HepG2 (cell line): ENCODE measurements around the gene ALS2CL. TPM values are rescaled to one million over a fixed set of nuclear protein-coding genes. Genes with fewer than 3 reads are reported as not detected.

Experiments used
- ATAC-seq: fragments of 200-7000 bp; cut with Tn5 transposase; 3 replicates; pipeline ENCODE4 v1.9.1; 2020; ENCODE audit warnings: mild to moderate bottlenecking, moderate library complexity
- BruUV-seq: library from RNA; stranded (reverse); fragments of 400-500 nt; replicated peaks from 2 replicates; lab custom pipeline; 2021; lab: Mats Ljungman, UMichigan
- CTCF ChIA-PET: fragments of 300-600 bp; formaldehyde crosslinking; extraction: SDS; loops from one replicate; lab custom pipeline; 2021; ENCODE audit warnings: low total read pairs, inconsistent platforms, low intra/inter-chr PET ratio; lab: Yijun Ruan, JAX
- POLR2A ChIA-PET: fragments of 350-600 bp; sonication (Branson Sonifier 250); formaldehyde crosslinking; loops from one replicate; lab custom pipeline; 2020; ENCODE audit warnings: antibody characterized with exemption, inconsistent platforms; lab: Yijun Ruan, JAX
- DNase-seq: peaks from one replicate; pipeline ENCODE4 v3.0.0-alpha.2; 2015; ENCODE audit warnings: low spot score
- FAIRE-seq: peaks from 3 replicates; lab custom pipeline; 2011; peaks lifted over from hg19 to GRCh38; lab: Jason Lieb, UNC
- H2AFZ ChIP-seq: one replicate; pipeline ENCODE4 v1.6.1; 2011; ENCODE audit warnings: low read length, inconsistent platforms
- H3K27ac ChIP-seq: fragments of 300-600 bp; 3 replicates; pipeline ENCODE4 v1.8.0; 2011; ENCODE audit warnings: mixed run types, mild to moderate bottlenecking, mixed read lengths, low read length, inconsistent platforms; ENCODE audit not compliant: insufficient read depth; ENCODE audit errors: extremely low read length
- H3K27me3 ChIP-seq, 2 experiments: fragments of 200-600 bp in 1 of 2; 2 replicates in 1 of 2; 3 replicates in 1 of 2; pipeline versions ENCODE4 v1.6.0 to v1.8.0; 2011; ENCODE audit warnings: low read length in 2 of 2, mild to moderate bottlenecking in 2 of 2, moderate library complexity in 2 of 2, inconsistent platforms in 1 of 2; ENCODE audit not compliant: insufficient read depth in 2 of 2, control insufficient read depth in 1 of 2
- H3K36me3 ChIP-seq, 2 experiments: fragments of 200-600 bp in 1 of 2; replicated peaks in 1 of 2; 2 replicates in 1 of 2; 3 replicates in 1 of 2; pipeline versions ENCODE4 v1.5.1 to v1.8.0; 2011; ENCODE audit warnings: low read length in 2 of 2, inconsistent platforms in 1 of 2; ENCODE audit not compliant: insufficient read depth in 2 of 2, control insufficient read depth in 1 of 2
- H3K4me1 ChIP-seq: 2 replicates; pipeline ENCODE4 v1.5.1; 2012; ENCODE audit warnings: low read length, inconsistent platforms; ENCODE audit not compliant: insufficient read depth
- H3K4me2 ChIP-seq: 2 replicates; pipeline ENCODE4 v1.6.0; 2011; ENCODE audit warnings: low read depth, low read length, inconsistent platforms
- H3K4me3 ChIP-seq, 3 experiments: fragments of 200-600 bp in 1 of 3; sonication (generic), shearing (Covaris generic) in 1 of 3; replicated peaks in 1 of 3; 2 replicates each; pipeline ENCODE4 v1.5.1; 2011 to 2016; ENCODE audit warnings: low read length in 3 of 3, inconsistent platforms in 2 of 3, low read depth in 2 of 3, mild to moderate bottlenecking in 2 of 3, control low read depth in 1 of 3, mixed read lengths in 1 of 3; ENCODE audit not compliant: insufficient read depth in 1 of 3
- H3K79me2 ChIP-seq: one replicate; pipeline ENCODE4 v1.6.1; 2011; ENCODE audit warnings: low read length, inconsistent platforms; ENCODE audit not compliant: insufficient read depth
- H3K9ac ChIP-seq: 2 replicates; pipeline ENCODE4 v1.6.0; 2011; ENCODE audit warnings: mild to moderate bottlenecking, low read depth, low read length, inconsistent platforms; ENCODE audit not compliant: insufficient read depth
- H3K9me3 ChIP-seq: 2 replicates; pipeline ENCODE4 v1.5.1; 2012; ENCODE audit warnings: mild to moderate bottlenecking, low read length
- H4K20me1 ChIP-seq: 2 replicates; pipeline ENCODE4 v1.6.0; 2011; ENCODE audit warnings: inconsistent platforms, mild to moderate bottlenecking, low read length, moderate library complexity; ENCODE audit not compliant: insufficient read depth
- AFF4 ChIP-seq: sonication (generic); formaldehyde crosslinking; IDR thresholded peaks from 2 replicates; pipeline ENCODE4 v1.4.0; 2020; ENCODE audit warnings: missing genetic modification reagents
- CBFB ChIP-seq: sonication (generic); formaldehyde crosslinking; IDR thresholded peaks from 2 replicates; pipeline ENCODE4 v1.4.0; 2020; ENCODE audit warnings: missing genetic modification reagents
- GZF1 ChIP-seq: sonication (generic); formaldehyde crosslinking; IDR thresholded peaks from 2 replicates; pipeline ENCODE4 v1.5.1; 2020; ENCODE audit warnings: mild to moderate bottlenecking, missing genetic modification reagents
- KDM4B ChIP-seq: sonication (generic); formaldehyde crosslinking; IDR thresholded peaks from 2 replicates; pipeline ENCODE4 v1.4.0; 2020; ENCODE audit warnings: missing genetic modification reagents
- KDM5A ChIP-seq: fragments of 200-600 bp; sonication (generic); IDR thresholded peaks from 2 replicates; pipeline ENCODE4 v1.7.0; 2018; ENCODE audit warnings: antibody characterized with exemption, mild to moderate bottlenecking, low read length, borderline replicate concordance
- PCBP2 ChIP-seq: fragments of 200-400 bp; formaldehyde crosslinking; optimal IDR thresholded peaks from 2 replicates; pipeline ENCODE3; 2018; ENCODE audit warnings: low read length, low read depth; ENCODE audit not compliant: poor library complexity, severe bottlenecking
- RFXANK ChIP-seq: IDR thresholded peaks from 2 replicates; pipeline ENCODE4 v1.6.1; 2016
- SMARCC2 ChIP-seq: fragments of 450-650 bp; IDR thresholded peaks from 2 replicates; pipeline ENCODE4 v1.6.1; 2017; ENCODE audit warnings: antibody characterized with exemption, mild to moderate bottlenecking
- WIZ ChIP-seq: sonication (generic); formaldehyde crosslinking; IDR thresholded peaks from 2 replicates; pipeline ENCODE4 v1.5.1; 2020; ENCODE audit warnings: mild to moderate bottlenecking, missing genetic modification reagents
- ZZZ3 ChIP-seq: sonication (generic); formaldehyde crosslinking; IDR thresholded peaks from 2 replicates; pipeline ENCODE4 v1.4.0; 2020; ENCODE audit warnings: missing genetic modification reagents, mild to moderate bottlenecking, borderline replicate concordance
- WGBS: methylation state at CpG from one replicate; pipeline ENCODE4 v1.1.6; 2017; ENCODE audit warnings: low lambda C conversion rate; 5-methylcytosine and 5-hydroxymethylcytosine counted together
- in situ Hi-C: cut with HindIII; loops from 2 replicates; pipeline ENCODE4 v1.10.0; 2017; ENCODE audit warnings: low pct_unique_long_range_greater_than_20kb; ENCODE audit not compliant: extremely low pct_ligation_motif_present
- intact Hi-C: fragments of 100-400 bp; cut with micrococcal nuclease; formaldehyde crosslinking; loops from one replicate; pipeline ENCODE4 v1.10.0; 2022; ENCODE audit not compliant: unreplicated experiment
- polyA plus RNA-seq, 8 experiments: library from polyadenylated mRNA; depleted of rRNA in 3 of 8; stranded (reverse) in 7 of 8; unstranded in 1 of 8; fragments of >200 nt; fragmentation: Illumina TruSeq in 4 of 8; extraction: Trizol in 4 of 8; gene quantifications; 2 replicates each; pipeline versions ENCODE4 v1.2.1 to v1.2.3, GENCODE V29; 2011 to 2016; ENCODE audit warnings: low read depth in 4 of 8, missing spikeins in 1 of 8, mixed read lengths in 1 of 8; ENCODE audit not compliant: insufficient read depth in 1 of 8
- total RNA-seq, 5 experiments: library from RNA; depleted of rRNA; stranded (reverse); fragments of >200 nt; fragmentation: Illumina TruSeq; extraction: Trizol; gene quantifications; 2 replicates each; pipeline ENCODE4 v1.2.3, GENCODE V29; 2016; ENCODE audit warnings: low read depth in 1 of 5
- TF ChIP-seq, protein P1 (sequence below): sonication (generic); formaldehyde crosslinking; IDR thresholded peaks from 2 replicates; pipeline ENCODE4 v1.4.0; 2020; ENCODE audit warnings: mild to moderate bottlenecking, missing genetic modification reagents
- TF ChIP-seq, protein P2 (sequence below): sonication (generic); formaldehyde crosslinking; IDR thresholded peaks from 2 replicates; pipeline ENCODE4 v1.9.0; 2022; ENCODE audit warnings: missing genetic modification reagents, mild to moderate bottlenecking, borderline replicate concordance
- TF ChIP-seq, protein P3 (sequence below), 2 experiments: sonication (generic) in 1 of 2; formaldehyde crosslinking in 1 of 2; IDR thresholded peaks; 2 replicates each; pipeline versions ENCODE4 v1.4.0 to v1.6.1; 2018 to 2020; ENCODE audit warnings: missing genetic modification reagents in 2 of 2, borderline replicate concordance in 1 of 2, low read depth in 1 of 2, mild to moderate bottlenecking in 1 of 2, missing biosample characterization in 1 of 2

Gene ALS2CL
- total and polyA plus RNA-seq, 2 of the 13 experiments (the other 11 are each of a cell fraction or from before 2014, with no cell fraction given) = not detected

GRCh38 chr3:46709157-46709654 is 15.7 kb upstream of the ALS2CL start:
- ATAC-seq (no peak), FAIRE-seq (no peak), DNase-seq (no peak)
- Histone ChIP-seq H3K9me3 (no peaks in the 10 kb centered on the region), H2AFZ (no peak overlapping the region), H3K36me3 (no peaks in the 10 kb centered on the region), H3K79me2 (no peaks in the 10 kb centered on the region), H3K27ac (no peak overlapping the region), H3K4me2 (no peak overlapping the region), H4K20me1 (no peaks in the 10 kb centered on the region), H3K4me3 (no peak overlapping the region), H3K27me3 (peaks cover 2 to 15% of the 10 kb centered on the region in 2 experiments; a peak in 3 of 5 replicates), H3K4me1 (peaks cover 11% of the 10 kb centered on the region), H3K9ac (no peak overlapping the region)
- no TSS peak for BruUV-seq
- in situ Hi-C loops (no loop called here), intact Hi-C loops (no loop called here)
- ChIA-PET POLR2A (no interaction called here), CTCF (no interaction called here)
- WGBS = 50% methylated on average over 2 of the region's 7 CpGs
- no peak for TF ChIP-seq KDM4B (CRISPR knock-in tag)
- no peak for TF ChIP-seq KDM5A
- no peak for TF ChIP-seq PCBP2
- no peak for TF ChIP-seq ZZZ3
- no peak for TF ChIP-seq AFF4
- TF ChIP-seq, protein P1, sequence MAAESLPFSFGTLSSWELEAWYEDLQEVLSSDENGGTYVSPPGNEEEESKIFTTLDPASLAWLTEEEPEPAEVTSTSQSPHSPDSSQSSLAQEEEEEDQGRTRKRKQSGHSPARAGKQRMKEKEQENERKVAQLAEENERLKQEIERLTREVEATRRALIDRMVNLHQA (CRISPR knock-in tag) = no peak
- TF ChIP-seq, protein P2, sequence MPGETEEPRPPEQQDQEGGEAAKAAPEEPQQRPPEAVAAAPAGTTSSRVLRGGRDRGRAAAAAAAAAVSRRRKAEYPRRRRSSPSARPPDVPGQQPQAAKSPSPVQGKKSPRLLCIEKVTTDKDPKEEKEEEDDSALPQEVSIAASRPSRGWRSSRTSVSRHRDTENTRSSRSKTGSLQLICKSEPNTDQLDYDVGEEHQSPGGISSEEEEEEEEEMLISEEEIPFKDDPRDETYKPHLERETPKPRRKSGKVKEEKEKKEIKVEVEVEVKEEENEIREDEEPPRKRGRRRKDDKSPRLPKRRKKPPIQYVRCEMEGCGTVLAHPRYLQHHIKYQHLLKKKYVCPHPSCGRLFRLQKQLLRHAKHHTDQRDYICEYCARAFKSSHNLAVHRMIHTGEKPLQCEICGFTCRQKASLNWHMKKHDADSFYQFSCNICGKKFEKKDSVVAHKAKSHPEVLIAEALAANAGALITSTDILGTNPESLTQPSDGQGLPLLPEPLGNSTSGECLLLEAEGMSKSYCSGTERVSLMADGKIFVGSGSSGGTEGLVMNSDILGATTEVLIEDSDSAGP = no peak
- TF ChIP-seq RFXANK (CRISPR knock-in tag) = no peak
- TF ChIP-seq CBFB (CRISPR knock-in tag) = no peak
- no peak for TF ChIP-seq WIZ (CRISPR knock-in tag)
- TF ChIP-seq SMARCC2 = no peak
- no peak for TF ChIP-seq GZF1 (CRISPR knock-in tag)
- TF ChIP-seq, protein P3, sequence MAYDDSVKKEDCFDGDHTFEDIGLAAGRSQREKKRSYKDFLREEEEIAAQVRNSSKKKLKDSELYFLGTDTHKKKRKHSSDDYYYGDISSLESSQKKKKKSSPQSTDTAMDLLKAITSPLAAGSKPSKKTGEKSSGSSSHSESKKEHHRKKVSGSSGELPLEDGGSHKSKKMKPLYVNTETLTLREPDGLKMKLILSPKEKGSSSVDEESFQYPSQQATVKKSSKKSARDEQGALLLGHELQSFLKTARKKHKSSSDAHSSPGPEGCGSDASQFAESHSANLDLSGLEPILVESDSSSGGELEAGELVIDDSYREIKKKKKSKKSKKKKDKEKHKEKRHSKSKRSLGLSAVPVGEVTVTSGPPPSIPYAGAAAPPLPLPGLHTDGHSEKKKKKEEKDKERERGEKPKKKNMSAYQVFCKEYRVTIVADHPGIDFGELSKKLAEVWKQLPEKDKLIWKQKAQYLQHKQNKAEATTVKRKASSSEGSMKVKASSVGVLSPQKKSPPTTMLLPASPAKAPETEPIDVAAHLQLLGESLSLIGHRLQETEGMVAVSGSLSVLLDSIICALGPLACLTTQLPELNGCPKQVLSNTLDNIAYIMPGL (CRISPR knock-in tag; IDR thresholded peaks at IDR 0.05; ENCODE audit: borderline replicate concordance in 1 of 2, low read depth in 1 of 2) = no peak
